HG03066 (cell line): ENCODE results near the gene CRHBP.
"Not testable (repeated sequence)": the region's sequence is repeated elsewhere in the genome, so short reads cannot be mapped to it uniquely, and the experiment has no call there.

Source experiments
- ATAC-seq: cut with Tn5 transposase; IDR thresholded peaks from one replicate; pipeline ENCODE4 v1.9.1; 2021; ENCODE audit warnings: low read depth; ENCODE audit not compliant: unreplicated experiment

The CRHBP gene

DNA sequence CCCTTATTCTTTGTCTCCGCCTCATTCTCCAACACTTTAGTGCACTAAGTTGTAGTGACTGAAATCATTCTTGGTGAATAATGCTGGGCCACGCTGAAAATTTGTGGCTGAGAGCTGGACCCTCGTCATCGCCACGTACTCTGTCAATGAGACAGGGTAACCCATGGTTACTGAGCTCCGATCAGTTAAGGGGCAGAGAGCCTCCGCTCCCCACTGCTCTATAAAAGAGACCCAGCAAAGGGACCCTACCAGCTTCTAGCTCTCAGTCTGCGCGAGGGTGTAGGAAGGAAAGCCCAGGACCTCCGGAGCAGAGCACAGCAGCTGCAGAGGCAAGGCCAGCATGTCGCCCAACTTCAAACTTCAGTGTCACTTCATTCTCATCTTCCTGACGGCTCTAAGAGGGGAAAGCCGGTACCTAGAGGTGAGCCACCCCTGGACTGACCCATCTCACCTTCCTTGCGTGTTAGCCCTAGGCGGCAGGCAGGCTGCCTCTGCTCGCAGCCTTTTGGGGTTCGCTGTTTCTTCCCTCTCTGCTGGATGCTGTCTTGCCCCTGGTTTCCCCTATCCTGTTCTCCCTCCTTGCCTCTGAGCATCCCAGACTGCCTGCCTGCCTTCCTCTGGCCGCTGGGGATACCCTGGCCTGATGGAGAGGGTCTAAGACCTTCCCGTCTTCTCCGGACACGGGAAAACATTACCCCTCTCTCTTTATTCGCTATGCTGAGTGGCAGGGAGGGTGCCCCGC is at the start of gene CRHBP:
TSS of gene CRHBP (plus strand) at position 251 of the 742 bp plus-strand sequence. CDS start at position 341, 90 bp downstream.
- ATAC-seq, result no peak

- no peak for ATAC-seq
These were observed 44.7 kb upstream of the CRHBP start for GRCh38 chr5:76908166-76908565.

DNA sequence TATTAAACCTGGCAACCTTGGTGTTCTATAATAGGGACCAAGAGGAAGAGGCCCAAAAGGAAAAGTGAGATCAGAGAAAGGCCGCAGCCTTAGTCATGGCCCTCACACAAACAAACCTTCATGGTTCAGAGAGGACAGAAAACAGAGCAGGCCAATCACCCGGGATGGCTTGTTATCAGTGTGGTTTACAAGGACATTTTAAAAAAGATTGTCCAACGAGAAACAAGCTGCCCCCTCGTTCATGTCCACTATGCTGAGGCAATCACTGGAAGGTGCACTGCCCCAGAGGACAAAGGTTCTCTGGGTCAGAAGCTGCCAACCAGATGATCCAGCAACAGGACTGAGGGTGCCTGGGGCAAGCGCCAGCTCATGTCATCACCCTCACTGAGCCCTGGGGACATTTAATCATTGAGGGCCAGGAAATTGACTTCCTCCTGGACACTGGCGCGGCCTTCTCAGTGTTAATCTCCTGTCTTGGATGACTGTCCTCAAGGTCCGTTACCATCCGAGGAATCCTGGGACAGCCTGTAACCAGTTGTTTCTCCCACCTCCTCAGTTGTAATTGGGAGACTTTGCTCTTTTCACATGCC is 42.4 kb upstream of the CRHBP start:
- ATAC-seq, result not testable (repeated sequence)

GRCh38 chr5:76914671-76915070 is 38.2 kb upstream of the CRHBP start:
- ATAC-seq, result not testable (repeated sequence)

DNA sequence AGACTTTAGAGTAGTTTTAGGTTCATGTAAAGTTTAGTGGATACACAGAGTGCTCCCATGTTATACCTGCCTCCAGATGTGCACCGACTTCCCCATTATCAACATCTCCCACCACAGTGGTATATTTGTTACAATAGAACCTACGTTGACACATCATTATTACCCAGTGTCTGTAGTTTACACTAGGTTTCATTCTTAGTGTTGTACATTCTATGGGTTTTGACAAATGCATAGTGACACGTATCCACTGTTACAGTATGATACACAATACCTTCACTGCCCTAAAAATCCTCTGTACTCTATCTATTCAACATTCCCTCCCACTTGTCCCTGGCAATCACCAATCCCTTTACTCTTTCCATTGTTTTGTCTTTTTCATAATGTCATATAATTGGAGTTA is 34.3 kb upstream of the CRHBP start:
- ATAC-seq, result no peak

DNA sequence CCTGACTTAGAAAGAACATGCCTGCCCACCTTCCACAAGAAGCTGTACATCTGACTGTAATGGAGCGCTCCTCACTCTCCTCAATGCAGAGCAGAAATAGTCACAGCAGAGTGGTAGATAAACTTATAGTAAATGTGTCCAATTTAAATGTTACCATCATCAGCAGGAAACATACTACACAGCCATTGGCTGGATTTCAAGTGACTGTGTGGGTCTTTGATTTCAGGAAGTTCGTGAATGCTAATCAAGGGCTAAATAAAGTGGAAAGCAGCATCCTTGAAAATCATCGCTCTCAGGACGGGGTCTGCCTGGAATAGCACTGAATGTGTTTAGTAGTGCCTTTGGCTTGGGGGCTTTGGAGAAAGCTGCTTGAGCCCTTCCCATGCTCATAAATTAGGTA is 32.4 kb upstream of the CRHBP start:
- no peak for ATAC-seq

- ATAC-seq, result no peak
These were observed 26.3 kb upstream of the CRHBP start for GRCh38 chr5:76926329-76927105.

GRCh38 chr5:76927961-76928360 is 24.9 kb upstream of the CRHBP start:
- no peak for ATAC-seq

DNA sequence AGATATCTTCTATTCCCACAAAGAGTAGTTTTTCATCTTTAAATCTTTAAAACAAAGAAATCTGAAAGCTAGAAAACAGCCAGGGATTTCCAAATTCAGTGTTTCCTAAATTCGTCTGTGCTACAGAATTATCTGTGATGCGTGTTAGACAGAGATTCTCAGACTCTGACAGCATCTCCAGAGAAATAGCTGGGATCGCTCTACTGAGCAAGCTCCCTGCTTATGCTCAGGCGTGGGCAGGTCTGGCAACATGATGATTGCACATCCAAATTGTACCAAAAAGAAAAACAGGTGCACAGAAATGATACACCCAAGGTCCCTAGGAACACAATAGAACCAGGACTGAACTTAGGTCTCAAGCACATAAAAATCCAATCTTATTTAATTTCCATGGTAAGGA is 22.8 kb upstream of the CRHBP start:
- no peak for ATAC-seq

GRCh38 chr5:76938177-76938576 is 14.7 kb upstream of the CRHBP start:
- ATAC-seq, result no peak

GRCh38 chr5:76941000-76941399 is 11.8 kb upstream of the CRHBP start:
- no peak for ATAC-seq

GRCh38 chr5:76941442-76941841 is 11.4 kb upstream of the CRHBP start:
- no peak for ATAC-seq

DNA sequence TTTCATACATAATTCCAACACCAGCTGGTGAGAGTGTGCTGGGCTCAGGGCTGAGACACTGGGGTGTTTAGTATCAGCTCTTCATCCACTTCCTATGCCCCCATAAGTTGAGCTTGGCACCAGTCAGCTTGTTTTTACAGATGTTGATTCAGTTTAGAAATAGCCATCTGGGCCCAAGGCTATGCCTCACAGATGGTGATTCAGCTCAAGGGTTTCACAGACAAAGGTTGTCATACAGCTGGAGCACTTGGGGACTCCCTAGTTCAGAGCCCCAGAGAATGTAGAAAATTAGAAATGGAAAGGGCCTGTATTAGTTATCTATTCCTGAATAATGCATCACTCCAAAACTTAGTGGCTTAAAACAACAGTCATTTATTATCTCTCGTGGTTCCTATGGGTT is 10.3 kb upstream of the CRHBP start:
- no peak for ATAC-seq

DNA sequence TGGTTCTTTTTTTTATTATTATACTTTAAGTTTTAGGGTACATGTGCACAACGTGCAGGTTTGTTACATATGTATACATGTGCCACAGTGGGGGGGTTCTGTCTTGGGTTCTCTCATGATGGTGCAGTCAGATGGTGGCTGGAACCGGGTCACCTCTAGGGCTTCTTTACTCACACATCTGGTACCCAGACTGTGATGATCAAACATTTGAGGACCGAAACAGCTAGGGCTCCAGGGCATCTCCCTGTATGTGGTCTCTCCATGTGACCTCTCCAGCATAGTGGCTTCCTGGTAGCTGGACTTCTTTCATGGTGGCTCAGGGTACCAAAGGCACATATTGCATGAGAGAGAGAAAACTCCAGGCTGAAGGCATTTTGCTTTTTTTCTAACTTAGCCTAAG is 9.8 kb upstream of the CRHBP start:
- no peak for ATAC-seq

- no peak for ATAC-seq
These were observed 8.2 kb upstream of the CRHBP start for GRCh38 chr5:76944638-76945037.

- ATAC-seq, result not testable (repeated sequence)
These were observed 7.6 kb upstream of the CRHBP start for GRCh38 chr5:76945238-76945637.

GRCh38 chr5:76946090-76946489 is 6.8 kb upstream of the CRHBP start:
- no peak for ATAC-seq

- ATAC-seq, result no peak
These were observed 5.8 kb upstream of the CRHBP start for GRCh38 chr5:76947082-76947503.

DNA sequence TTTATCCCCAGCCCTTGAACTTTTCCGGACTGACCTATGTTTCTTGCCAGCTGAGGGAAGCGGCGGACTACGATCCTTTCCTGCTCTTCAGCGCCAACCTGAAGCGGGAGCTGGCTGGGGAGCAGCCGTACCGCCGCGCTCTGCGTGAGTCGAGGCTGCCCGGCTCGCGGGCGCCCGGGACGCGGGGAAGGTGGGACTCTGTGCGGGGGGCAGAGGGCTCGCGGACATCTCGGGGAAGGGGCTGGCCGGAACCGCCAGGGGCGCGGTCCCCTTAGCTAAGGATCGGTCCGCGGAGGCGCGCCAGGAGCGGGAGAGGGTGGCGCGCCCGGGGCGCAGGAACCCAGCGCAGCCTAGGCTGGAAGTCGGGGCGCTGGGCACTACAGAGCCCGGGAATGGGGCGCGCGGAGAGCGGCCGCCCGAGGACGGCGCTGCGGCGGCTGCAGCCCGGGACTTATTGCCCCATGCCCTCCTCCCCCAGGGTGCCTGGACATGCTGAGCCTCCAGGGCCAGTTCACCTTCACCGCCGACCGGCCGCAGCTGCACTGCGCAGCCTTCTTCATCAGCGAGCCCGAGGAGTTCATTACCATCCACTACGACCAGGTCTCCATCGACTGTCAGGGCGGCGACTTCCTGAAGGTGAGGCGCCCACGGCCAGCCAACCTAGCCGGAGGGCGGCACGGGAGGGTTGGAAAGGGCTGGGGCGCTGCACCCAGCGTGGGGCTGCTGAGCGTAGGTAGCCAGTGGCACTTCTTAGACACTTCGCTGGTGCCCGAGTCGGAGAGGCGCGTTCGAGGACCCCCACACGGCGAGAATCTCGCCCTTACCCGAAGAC is 922 bp downstream of the CRHBP start:
- ATAC-seq, result no peak

DNA sequence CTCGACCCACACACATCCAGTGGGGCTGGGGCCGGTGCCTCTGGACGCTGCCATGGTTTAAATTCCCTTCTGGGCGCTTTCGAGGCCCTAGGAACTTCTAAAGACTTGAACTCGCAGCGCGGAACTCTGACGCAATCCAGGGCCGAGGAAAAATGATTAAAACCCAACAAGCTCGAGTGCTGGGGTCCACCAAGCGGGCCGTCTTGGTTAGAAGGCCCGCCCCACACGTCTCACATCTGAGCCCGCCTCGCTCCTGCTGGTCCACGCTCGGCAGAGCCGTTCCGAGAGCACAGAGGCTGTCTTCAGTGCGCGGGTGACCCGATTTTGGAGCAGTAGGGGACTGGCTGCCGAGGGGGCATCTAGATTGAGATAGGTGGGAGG is 1.5 kb downstream of the CRHBP start:
- ATAC-seq, result no peak

DNA sequence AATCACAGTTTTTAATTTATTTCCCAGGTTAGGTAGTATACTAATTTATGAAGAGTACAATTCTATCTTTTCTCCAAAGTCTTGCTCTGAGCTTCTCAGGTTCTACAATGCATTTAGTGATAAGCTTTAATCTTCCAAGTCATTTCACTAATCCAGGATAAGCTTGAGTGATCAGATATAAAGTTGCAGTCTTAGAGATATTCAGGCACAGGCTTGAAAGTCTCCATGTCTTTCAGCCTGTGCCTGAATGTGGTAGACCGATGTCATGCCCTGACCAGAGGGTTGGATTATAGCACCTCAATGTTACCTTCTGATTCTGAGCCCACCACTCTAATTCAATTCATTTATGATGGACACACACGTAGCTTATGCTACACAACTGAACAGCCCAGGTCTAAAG is 3.2 kb downstream of the CRHBP start:
- ATAC-seq, result no peak
